Jurkat, Clone E6-1 (cell line): ENCODE measurements around the gene ABHD12.

Source experiments
- DNase-seq: peaks from one replicate; pipeline ENCODE4 v3.0.0-alpha.2; 2011; ENCODE audit warnings: low read depth, low spot score
- H3K4me3 ChIP-seq: 2 replicates; pipeline ENCODE4 v1.5.1; 2011; ENCODE audit warnings: mild to moderate bottlenecking, low read length, control low read depth, moderate library complexity

Gene ABHD12

DNA sequence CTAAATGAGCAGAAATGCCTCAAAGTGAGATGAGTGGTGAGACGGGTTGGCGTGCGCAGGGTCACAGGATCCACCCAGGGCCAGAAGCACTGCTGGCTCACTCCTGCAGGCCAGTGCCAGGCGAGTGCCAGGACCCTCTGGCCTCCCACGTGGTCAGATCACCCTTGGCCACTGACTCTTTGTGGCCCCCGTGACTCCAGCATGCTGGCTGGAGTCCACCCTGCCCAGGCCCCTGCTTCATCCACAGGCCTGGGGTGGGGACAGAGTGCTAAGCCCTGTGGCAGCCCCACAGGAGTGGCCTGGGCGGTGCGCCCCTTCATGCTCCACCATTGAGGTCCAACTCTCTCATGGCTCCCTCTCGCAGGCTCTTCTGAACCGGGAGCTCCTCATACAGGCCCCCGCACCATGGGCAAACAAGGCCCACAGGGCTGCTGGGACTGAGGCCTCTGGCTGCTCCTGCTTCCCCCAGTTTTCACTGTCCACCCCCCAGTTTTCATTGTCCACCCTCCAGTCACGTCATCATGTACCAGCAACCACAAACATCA, 61.6 kb downstream of the ABHD12 start:
- H3K4me3 ChIP-seq: no peak overlapping the region
- no peak for DNase-seq

DNA sequence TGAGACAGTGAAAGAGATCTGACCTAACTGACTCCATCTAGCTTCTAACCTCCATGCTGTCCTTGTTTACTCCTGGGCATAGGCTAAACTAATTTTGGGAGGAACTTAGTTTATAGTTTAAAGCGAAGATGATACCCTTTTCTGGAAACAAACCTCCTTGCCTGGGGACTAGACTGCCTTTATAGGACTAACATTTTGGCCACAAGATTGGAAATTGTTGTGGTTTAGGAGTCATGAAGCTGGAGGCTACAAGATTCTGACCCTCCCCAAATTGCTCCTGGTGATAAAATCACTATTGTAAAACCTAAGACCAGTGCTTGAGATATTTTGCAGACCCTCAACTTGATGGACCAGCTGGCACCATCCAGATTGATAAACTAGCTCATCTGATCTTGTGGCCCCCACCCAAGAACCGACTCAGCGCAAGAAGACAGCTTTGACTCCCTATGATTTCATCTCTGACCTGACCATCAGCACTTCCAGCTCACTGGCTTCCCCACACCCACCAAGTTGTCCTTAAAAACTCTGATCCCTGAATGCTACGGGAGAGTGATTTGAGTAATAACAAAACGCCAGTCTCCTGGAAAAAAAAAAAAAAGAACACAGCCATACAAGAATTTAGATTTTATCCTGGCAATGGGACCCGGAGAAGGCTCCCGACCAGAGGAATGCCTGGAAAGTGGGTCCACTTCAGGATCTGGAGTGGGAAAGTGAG, 63.0 kb downstream of the ABHD12 start:
- DNase-seq: no peak
- no peak overlapping the region for H3K4me3 ChIP-seq

DNA sequence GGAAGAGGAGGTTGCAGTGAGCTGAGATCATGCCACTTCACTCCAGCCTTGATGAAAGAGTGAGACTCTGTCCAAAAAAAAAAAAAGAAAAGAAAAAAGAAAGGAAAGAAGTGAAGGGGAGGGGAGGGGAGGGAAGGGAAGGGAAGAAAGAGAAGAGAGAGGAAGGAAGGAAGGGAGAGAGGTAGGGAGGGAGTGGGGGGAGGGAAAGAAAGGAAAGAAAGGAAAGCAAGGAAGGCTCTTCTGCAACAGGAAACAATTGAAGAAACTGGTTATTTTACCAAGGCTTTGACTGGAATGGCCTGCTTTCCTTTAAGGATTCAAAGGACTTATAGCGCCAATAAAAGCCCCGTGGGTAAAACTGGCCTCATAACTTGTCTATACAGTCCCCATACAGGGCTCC, 64.6 kb downstream of the ABHD12 start:
- H3K4me3 ChIP-seq: no peak overlapping the region
- DNase-seq: no peak

DNA sequence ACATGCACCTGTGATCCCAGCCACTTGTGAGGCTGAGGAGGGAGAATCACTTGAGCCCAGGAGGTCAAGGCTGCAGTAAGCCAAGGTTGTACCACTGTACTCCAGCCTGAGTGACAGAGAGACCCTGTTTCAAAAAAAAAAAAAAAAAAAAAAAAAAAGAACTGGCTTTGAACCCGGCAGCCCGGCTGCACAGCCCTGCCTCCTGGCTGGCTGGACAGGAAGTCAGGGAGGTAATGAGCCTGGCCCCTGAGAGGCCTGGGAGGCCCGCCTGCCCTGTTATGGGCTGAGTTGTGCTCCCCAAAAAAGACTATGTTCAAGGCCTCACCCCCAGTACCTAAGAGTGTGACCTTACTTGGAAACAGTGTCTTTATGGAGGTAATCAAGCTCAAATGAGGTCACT, 65.6 kb downstream of the ABHD12 start:
- no peak overlapping the region for H3K4me3 ChIP-seq
- no peak for DNase-seq

DNA sequence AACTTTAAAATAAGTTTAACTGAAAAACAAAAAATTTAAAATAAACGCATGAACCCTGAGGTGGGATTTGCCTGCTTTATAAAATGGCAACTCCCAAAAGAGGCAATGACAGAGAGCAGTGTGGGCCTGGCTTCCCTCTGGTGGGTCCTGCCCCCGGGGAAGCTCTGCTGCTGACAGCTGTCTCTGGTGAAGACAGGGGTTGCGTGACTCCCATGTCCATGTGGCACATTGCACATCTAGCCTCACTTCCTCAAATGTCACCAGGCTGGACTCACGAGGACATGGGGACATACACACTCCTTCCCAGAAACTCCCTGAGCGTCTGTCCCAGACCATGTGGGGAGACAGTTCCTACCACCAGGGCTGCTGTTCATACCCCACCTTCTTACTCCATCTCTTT, 66.2 kb downstream of the ABHD12 start:
- H3K4me3 ChIP-seq: no peak overlapping the region
- no peak for DNase-seq

DNA sequence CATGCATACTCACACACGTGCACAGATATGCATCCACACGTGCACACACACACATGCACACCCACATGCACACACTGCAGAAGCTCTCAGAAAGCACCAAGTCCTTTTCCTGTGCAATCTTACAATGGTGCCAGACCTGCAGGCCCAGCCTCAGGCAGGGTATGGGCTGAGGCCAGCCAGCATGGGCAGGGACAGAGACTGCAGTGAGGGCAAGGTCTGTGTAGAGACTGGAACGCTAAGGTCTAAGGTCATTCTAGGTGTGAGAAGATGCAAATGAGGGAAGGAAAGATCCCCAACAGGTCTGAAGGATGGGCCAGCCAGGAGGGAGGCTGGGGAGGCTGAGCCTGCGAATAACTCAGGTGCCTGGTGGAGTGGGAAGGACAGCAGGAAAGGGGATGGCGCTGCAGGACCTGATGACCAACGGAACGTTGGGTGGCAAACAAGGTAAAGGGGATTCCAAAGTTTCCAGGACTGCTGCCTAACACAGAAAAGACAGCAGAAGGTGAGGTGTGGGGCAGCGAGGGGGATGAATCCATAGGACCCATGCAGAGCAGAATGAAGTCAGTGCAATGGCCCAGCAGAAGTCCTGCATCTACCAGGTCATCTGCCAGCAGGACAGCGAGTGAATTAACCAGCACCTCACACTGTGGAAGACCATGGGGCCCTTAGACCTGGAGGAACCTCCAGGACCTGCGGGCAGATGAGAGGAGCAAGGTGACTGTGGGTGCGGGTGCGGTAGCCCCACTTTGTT, 67.0 kb downstream of the ABHD12 start:
- H3K4me3 ChIP-seq: no peak overlapping the region
- no peak for DNase-seq

DNA sequence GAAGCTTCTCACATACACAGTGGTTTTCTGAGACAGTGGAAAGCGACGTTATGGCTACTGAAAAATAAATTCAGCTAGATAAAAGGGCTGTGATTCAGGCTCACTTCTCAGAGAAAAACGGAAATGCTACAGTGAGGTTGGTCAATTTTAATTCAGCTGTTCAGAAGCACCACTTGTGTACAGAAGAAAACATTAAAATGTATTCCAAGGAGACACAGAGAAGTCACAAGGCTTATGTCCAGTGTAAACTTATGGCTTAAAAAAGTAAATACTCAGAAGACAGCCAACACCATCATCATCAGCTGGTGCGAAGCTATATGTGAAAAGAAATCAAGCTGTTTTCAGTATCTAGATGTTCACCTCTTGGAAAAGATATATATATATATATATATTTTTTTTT, 68.6 kb downstream of the ABHD12 start:
- no peak for DNase-seq
- H3K4me3 ChIP-seq: no peak overlapping the region

DNA sequence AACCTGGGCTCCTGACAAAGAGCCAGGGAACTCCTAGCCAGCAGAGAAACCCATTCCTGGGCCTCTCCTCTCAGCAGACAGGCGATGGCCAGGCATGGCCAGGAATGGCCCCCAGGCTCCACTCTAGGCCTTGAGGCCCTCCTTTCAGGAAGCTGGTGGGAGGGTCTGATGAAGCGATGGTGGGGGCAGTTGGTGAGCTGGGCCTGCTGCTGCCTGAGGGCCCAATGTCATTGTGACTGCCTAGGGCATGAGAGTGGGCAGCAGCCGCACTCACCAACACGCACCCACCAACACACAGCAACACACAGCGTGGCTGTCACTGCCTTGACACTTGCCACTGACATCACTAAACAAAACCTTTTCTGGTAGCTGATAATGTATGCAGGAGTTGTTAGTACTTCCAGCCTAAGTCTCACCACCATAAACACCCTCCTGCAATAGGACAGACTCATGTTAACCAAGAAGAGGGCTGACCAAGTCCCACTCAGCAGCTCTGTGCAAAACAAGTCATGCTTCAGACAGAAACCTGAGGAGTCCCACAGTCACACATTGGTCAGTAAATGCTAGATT, 69.3 kb downstream of the ABHD12 start:
- H3K4me3 ChIP-seq: no peak overlapping the region
- DNase-seq: no peak

DNA sequence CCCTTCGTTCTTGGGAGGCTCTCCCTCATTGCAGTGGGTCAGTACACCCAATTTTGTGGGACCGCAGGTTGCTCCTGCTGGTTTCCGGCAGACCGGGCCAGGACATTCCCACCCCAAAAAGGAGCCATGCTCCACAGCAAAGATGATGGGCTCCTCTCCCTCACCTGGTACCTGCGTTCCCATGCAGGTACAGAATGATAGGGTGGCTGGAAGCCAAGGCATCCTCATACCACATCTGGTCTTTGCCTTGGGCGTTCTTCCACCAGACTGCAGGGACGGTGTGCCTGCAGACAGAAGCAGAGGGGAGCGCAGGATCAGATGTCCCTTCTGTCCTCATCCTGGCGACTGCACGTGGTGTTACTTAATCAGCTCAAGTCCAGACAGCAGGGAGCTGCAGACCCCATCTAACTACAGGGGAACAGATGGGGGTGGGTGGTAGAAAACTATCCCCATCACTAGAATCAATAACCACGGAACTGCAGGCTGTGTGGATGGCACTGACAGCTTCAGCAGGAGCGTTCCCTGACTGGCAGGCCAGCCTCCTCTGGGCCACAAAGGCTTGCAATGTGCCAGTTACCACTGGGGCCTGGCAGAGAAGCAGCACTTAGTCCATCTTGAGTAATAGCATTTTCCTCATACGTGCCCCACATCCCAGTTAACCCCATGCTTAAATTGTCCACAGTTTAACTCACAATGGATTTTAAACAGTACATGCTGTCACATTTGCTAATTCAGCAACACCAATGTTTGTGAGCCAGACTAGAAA, 70.4 kb downstream of the ABHD12 start:
- H3K4me3 ChIP-seq: no peak overlapping the region
- no peak for DNase-seq

DNA sequence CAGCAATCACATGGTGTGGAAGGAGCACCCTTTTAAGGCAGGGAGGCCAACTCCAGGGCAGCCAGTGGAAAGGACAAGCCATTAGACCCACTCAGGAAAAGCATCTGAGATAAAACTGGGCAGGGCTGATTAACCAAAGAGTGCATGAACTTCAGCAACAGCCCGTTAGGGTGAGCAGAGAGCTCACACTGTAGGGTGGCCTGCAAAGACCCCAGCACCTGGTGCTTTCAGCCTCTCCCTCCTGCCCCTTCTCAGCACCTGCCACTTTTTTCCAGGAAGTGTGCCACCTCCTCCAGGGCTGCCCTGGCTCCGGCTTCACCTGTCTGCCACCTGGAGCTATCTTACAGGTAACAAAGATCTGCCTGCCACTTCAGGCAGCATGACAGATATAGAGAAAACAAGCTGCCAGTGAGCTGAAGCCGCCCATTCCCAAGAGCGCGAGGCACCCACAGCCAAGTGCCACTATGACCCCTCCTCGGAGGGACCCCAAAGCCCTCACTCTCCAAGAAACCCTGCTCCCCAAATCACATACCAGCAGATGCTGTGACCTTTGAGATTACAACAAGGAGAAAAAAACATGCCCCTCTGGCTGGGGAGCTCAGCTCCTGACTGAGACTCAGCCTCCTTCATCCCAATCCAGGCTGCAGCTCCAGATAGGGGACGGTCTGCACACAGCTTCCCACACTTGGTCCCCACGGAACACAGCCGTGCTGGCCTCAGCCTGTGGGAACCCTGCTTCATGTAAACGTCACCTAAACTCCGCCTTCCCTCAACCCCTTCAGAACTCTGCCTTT, 71.2 kb downstream of the ABHD12 start:
- no peak for DNase-seq
- H3K4me3 ChIP-seq: no peak overlapping the region

DNA sequence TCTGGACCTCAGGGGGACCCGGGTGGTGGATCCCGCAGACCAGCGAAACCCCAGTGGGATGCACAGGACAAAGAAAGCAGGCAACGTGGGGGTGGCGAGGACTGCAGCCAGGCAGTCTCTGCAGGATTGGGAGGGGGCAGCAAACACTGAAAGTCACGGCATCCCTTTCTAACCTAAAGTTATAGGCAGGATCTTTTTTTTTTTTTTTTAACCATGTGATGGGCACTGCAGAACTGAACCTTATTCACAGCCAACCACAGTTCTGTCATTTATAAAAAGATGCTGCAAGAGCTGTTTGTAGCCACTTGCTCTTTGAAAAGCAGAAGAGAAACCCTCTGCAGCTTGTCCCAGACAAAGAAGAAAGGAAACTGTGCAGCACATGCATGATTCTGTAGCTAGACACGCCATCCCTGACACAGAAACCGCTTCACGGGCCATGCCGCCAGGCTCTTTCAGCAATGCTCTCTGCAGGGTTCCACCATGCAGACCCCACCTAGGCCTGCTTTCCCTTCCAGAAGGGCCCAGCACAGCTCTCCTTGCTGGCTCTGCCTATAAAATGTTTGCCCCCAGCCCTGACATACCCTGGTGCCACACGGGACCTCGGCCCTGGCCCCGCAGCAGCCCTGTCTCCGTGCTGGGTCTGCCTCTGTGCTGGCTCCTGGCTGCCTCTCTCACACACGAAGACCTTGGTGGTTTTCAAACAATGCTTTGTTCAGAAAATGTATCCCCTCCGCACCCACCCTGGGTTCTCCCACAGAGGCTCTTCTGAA, 72.0 kb downstream of the ABHD12 start:
- DNase-seq: no peak
- no peak overlapping the region for H3K4me3 ChIP-seq

DNA sequence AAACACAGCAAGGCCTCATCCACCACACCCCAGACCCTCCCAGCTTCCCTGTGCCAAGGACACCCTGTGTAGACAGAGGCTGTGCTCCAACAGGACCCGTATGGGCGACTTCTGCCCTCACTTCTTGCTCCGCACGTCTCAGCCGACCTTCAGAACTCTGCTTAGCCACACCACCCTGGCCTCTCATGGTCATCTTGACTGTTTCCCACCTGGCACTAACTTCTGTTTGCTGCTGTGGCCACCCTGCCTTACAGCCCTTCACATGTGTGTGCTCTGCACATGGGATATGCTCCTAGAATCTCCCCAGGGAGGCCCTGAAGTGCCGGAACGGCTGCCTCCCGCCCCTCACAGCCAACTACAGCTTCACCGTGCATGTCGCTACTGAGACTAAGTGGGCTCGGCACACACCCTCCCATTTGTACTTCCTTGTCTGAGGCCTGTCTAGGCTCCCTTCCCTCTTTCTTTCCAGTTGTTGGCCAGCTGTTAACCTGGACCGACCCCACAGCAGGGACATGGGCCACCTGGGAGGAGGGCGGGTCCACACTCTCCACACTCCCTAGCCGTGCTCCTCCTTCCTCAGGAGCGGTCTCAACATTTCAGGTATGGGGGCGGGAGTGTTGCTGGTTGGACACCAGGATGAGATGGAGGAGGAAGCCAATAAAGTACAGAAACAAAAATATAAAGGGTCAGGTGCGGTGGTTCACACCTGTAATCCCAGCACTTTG, 73.1 kb downstream of the ABHD12 start:
- DNase-seq: no peak
- no peak overlapping the region for H3K4me3 ChIP-seq

DNA sequence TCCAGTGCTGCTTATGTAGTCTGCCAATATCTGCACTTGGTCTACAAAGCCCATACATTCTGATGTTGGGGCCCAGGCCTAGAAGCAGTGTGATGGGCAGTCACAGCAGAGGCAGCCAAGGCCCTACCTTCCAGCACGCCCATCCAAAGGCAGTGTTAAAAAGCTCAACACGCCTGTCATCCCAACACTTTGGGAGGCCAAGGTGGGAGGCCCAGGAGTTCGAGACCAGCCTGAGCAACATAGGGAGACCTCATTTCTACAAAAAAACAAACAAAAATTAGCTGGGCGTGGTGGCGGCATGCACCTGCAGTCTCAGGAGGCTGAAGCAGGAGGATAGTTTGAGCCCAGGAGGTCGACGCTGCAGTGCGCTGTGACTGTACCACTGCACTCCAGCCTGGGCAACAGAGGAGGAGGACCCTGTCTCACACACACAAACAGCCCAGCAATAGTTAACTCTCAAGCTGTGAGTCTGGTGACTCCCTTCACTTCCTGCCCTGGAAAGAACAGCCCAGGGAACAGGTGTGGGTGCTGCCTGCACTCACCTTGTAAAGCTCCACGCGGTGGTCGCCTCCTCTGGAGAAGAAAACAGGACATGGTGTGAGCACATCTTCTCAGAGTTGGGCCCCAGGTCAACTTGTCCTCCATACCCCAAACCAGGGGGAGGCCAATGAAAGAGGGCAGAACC, 74.0 kb downstream of the ABHD12 start:
- DNase-seq: no peak
- H3K4me3 ChIP-seq: no peak overlapping the region

DNA sequence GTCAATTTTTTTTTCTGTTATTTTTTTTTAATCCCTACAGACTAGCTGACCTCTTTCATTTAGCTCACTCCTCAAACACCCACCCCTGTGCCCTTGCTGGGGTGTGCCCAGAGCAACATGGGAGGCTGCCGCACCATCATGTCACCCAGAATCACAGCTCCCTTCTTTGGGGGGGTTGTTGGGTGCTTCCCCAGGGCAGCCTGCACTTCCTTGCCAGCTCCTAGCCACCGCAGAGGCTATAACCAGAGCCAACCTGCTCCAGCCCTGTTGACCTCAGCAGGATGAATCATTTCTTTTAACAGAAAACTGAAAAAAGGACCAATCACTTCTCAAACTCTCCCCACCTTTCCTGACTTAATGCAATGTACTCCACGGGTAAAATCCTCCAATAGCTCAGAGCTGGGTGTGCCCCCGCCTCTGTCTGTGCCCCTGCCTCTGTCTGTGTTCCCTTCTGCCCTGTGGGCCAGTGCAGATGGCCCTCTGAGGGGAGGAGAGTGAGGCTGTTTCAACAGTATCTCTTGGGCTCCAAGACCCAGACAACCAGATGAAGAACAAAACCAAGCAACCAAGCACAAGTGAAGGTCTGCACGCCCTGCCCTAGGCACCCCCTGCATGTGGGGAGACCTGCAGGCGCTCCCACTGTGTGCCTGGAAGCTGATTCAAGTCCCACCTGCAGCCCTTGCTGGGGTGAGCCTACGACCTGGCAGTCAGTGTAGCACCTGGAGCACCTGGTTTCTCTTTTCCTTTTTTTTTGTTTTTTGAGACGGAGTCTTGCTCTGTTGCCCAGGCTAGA, 75.0 kb downstream of the ABHD12 start:
- DNase-seq: no peak
- no peak overlapping the region for H3K4me3 ChIP-seq

DNA sequence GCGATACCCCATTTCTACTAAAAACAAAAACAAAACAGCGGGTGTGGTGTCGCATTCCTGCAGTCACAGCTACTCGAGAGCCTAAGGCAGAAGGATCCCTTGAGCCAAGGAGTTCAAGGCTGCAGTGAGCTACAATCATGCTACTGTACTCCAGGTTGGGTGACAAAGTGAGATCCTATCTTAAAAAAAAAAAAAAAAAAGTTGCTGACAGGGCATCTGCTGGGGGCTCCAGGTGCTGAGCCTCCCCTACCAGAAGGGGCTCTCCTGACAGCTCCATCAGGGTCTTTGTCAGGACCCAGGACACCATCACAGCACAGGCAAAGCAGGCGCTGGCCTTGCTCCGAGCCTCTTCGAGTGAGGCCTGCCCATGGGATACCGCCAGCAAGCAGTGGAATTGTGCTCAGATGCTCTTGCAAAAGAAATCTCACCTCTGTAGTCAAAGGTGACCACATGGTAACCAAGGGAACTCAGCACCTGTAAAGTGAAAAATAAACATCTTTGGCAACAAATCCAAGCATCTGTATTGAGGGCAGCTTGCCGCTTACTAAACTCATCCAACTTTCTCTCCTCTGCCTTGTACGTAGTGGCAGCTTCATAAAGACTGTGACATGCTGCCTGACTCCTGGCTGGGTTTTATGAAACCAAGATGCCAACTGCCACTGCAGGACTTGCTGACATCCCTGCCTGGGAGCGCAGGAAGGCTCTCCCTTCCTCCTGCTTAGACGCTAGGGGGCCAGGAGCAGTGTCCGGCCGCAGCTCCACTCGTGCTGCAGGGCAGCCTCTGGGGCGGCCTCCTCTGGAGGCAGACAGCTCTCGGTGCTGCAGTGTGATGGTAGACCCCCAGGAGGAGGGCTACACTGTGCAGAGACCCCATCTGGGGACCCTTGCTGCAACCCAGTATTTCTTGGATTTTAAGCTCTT, 75.9 kb downstream of the ABHD12 start:
- no peak overlapping the region for H3K4me3 ChIP-seq
- DNase-seq: no peak
